Testis (tissue), 3 donors: ENCODE data around the gene MGME1. TPM values are rescaled to one million over a fixed set of nuclear protein-coding genes. Genes with fewer than 3 reads are reported as not detected.
A peak's percentile ranks its signal among the peaks of the same experiment; 100 is the strongest.

ENCODE experiments used
- DNase-seq: peaks from one replicate; pipeline ENCODE4 v3.0.0-alpha.2; 2019
- H3K27ac ChIP-seq, 2 donors: fragments of 200-600 bp; sonication (generic); one replicate each; pipeline ENCODE4 v1.5.1; 2019
- H3K27me3 ChIP-seq: fragments of 200-600 bp; sonication (generic); one replicate; pipeline ENCODE4 v1.5.1; 2019
- H3K36me3 ChIP-seq: fragments of 200-600 bp; sonication (generic); one replicate; pipeline ENCODE4 v1.5.1; 2017; ENCODE audit warnings: low read depth; ENCODE audit errors: missing control alignments
- H3K4me1 ChIP-seq: fragments of 200-600 bp; sonication (generic); one replicate; pipeline ENCODE4 v1.5.1; 2019
- H3K4me3 ChIP-seq, 2 donors: fragments of 200-600 bp; sonication (generic); one replicate each; pipeline ENCODE4 v1.5.1; 2017 to 2019
- H3K9me3 ChIP-seq: fragments of 200-600 bp; sonication (generic); one replicate; pipeline ENCODE4 v1.5.1; 2017
- CTCF ChIP-seq, 3 experiments: fragments of 450-650 bp in 2 of 3; fragments of 200-600 bp in 1 of 3; sonication (generic) in 1 of 3; IDR thresholded peaks; one replicate each; pipeline ENCODE4 v1.5.1; 2016 to 2019; ENCODE audit warnings: antibody characterized with exemption in 3 of 3, mild to moderate bottlenecking in 2 of 3, moderate library complexity in 1 of 3
- POLR2A ChIP-seq: fragments of 450-650 bp; IDR thresholded peaks from one replicate; pipeline ENCODE4 v1.6.1; 2017; ENCODE audit warnings: antibody characterized with exemption, mild to moderate bottlenecking, moderate library complexity
- WGBS, 2 donors: methylation state at CpG; one replicate each; pipeline ENCODE4 v1.1.5; 2018; 5-methylcytosine and 5-hydroxymethylcytosine counted together
- intact Hi-C: fragments of 100-400 bp; cut with DNase I; formaldehyde crosslinking; loops from one replicate; pipeline ENCODE4 v1.15.1; 2023; ENCODE audit warnings: low total_unique reads
- polyA plus RNA-seq: library from polyadenylated mRNA; stranded (reverse); fragments of 350-450 nt; fragmentation: Illumina TruSeq; extraction: RNeasy Lipid Tissue Mini Kit (QIAGEN cat#74804); gene quantifications from one replicate; pipeline ENCODE4 v1.2.3, GENCODE V29; 2014; ENCODE audit warnings: low read depth, low replicate concordance; ENCODE audit not compliant: insufficient read depth
- total RNA-seq, 2 donors: library from RNA; depleted of rRNA; stranded (reverse); fragments of >200 nt; gene quantifications; one replicate each; pipeline ENCODE4 v1.2.3, GENCODE V29; 2016

Gene MGME1
- total and polyA plus RNA-seq, 3 donors from 2014 or later: 15.5 to 22.3 (median 17.4) TPM

GRCh38 chr20:17960927-17961586 is 7.8 kb upstream of the MGME1 start:
- peak; percentile 35 for DNase-seq

GRCh38 chr20:17961587-17961940 is 7.3 kb upstream of the MGME1 start:
- WGBS, 2 donors: 25 to 27% methylated on average over 1 of the region's 1 CpG
- H3K36me3 ChIP-seq: no peaks in the 10 kb centered on the region
- DNase-seq: no peak
- H3K4me3 ChIP-seq: no peak overlapping the region
- peaks cover 54% of the 10 kb centered on the region for H3K4me1 ChIP-seq
- no peaks in the 10 kb centered on the region for H3K27me3 ChIP-seq
- intact Hi-C loops: no loop called here
- no peaks in the 10 kb centered on the region for H3K9me3 ChIP-seq
- no peak for TF ChIP-seq CTCF (IDR thresholded peaks at IDR 0.05)
- no peak for TF ChIP-seq POLR2A
- H3K27ac ChIP-seq: peak overlapping the region; percentile 34 to 70

More at GRCh38 chr20:17960927-17961586, 7.8 kb upstream of the MGME1 start:
- Histone ChIP-seq H3K36me3 (no peaks in the 10 kb centered on the region), H3K4me1 (peaks cover 52% of the 10 kb centered on the region), H3K27ac (peak overlapping the region in 1 of 2 donors; percentile 70), H3K27me3 (no peaks in the 10 kb centered on the region), H3K9me3 (no peaks in the 10 kb centered on the region), H3K4me3 (no peak overlapping the region)
- WGBS, 2 donors: 34 to 42% methylated on average over 6 of the region's 6 CpGs
- TF ChIP-seq CTCF (IDR thresholded peaks at IDR 0.05): no peak
- TF ChIP-seq POLR2A: no peak
- intact Hi-C loops: no loop called here

GRCh38 chr20:17963114-17963897 is 5.5 kb upstream of the MGME1 start:
- Histone ChIP-seq H3K4me1 (peaks cover 54% of the 10 kb centered on the region), H3K27me3 (no peaks in the 10 kb centered on the region), H3K27ac (peak overlapping the region in 1 of 2 donors; percentile 47), H3K36me3 (no peaks in the 10 kb centered on the region), H3K4me3 (no peak overlapping the region), H3K9me3 (no peaks in the 10 kb centered on the region)
- DNase-seq: no peak
- 81 to 95% methylated on average over 9 of the region's 9 CpGs for WGBS, 2 donors
- intact Hi-C loops: no loop called here
- TF ChIP-seq CTCF (IDR thresholded peaks at IDR 0.05): no peak
- no peak for TF ChIP-seq POLR2A

- Histone ChIP-seq H3K36me3 (no peaks in the 10 kb centered on the region), H3K9me3 (no peaks in the 10 kb centered on the region), H3K27me3 (no peaks in the 10 kb centered on the region), H3K27ac (no peak overlapping the region), H3K4me3 (no peak overlapping the region), H3K4me1 (peaks cover 49% of the 10 kb centered on the region)
- WGBS, 2 donors: 67 to 69% methylated on average over 1 of the region's 1 CpG
- TF ChIP-seq CTCF (IDR thresholded peaks at IDR 0.05) (no peak), POLR2A (no peak)
- intact Hi-C loops: no loop called here
- no peak for DNase-seq
These were observed 4.7 kb upstream of the MGME1 start for GRCh38 chr20:17964073-17964472.
